Right kidney (tissue), 1 donor: ENCODE measurements around the gene TIMP1.

Experiments used
- DNase-seq: peaks from one replicate; pipeline ENCODE4 v3.0.0-alpha.2; 2016

TIMP1 gene

DNA sequence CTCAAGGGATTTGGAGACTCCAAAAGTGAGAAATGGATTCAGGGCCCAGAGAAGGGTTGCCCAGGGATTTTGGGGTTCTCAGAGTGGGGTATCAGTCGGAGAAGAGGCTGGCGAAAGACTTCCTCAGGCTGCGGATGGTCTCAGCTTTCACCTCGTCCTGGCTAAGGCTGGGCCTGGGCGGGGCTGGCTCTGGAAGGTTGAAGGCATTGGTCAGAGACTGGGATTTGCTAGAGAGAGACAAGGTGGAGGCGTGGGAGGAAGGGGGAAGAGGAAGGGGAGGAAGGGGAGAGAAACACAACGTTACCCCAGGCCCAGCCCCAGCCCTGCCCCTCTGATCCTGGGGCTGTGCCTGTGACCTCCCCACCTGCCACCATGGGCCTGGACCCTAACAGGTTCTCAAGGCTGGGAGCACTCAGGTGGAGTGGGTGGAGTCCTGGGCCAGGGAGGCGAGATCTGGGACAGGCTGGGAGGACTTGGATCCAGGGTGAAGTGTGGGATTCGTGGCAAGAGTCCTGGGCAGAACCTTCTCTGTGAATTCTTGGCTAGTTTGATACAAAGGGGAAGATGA, 9.4 kb upstream of the TIMP1 start:
- no peak for DNase-seq

GRCh38 chrX:47573341-47574075, 8.7 kb upstream of the TIMP1 start:
- peak; percentile 34 for DNase-seq

DNA sequence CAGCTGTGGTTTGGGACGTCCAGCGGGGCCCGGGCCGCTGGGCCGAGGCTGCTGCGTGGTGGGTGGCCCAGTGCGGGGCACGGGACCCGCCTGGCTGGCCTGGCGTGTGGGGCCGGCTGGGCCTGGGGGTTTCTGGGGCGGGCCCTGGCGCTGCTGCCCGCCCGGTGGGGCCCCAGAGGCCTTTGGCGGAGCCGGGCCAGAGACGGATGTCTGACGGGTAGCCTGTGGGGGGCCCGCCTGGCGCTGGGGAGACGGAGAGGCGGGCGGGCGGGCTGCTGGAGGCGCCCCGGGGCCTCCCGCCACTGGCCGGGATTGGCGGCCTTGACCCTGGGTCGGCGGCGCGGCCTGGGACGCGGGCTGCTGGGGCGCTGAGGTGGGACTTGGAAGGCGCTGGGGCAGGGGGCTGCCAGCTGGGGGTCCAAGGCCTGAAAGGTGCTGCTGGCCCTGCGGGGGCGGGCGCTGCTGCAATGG, 8.1 kb upstream of the TIMP1 start:
- DNase-seq: peak; percentile 69

DNA sequence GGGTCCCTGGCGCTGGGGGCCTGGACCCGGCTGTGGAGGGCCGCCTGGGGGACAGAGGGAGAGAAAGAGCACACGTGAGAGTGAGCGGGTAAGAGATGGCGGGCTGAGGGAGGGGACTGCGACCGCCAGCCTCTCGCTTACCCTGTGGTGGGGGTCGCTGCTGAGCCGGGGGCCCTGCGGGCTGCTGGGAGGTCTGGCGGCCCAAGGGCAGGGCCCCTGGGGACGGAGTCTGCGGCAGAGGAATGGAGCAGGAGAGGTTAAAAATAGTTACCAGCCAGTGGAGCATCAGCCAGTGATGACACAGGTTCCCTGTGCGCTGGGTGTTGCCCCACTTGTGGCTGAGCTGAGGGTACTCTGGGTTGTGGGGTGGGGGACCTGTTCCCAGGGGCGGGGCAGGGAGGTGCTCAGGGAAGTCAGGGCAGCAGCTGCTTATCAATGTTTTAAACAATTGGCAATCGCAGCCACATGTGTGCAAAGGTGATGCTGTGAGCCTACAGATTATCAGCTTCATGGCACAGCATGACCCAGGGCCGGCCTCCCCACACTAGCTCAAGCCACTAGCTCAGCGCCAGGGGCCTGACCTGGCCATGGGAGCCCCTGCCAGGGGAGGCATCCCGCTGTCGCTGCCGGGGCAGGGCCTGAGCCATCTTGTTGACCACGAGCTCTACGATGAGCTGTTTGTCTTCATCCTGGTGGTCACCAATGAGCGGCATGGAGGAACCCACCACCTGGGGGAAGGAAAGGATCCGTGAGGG, 7.5 kb upstream of the TIMP1 start:
- no peak for DNase-seq

- no peak for DNase-seq
Measured at GRCh38 chrX:47576021-47576898, 6.0 kb upstream of the TIMP1 start.

DNA sequence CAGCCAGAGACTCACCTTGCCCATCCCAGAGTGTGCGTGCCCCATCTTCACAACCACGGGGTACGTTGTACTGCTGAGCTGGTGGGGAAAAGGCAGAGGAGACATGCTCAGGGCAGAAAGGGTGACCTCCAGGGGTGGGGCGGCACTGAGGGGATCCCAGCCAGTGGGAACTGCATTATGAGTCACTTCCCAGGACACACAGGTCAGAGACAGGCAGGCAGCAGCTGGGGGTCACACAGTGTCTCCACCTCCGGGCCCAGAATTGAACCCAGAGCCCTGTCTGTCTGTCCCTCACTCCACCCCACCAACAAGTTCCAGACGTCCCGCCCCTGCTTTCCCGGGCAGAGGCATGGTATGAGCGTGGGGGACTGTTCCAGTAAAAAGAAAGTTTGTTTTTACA, 4.8 kb upstream of the TIMP1 start:
- DNase-seq: no peak

GRCh38 chrX:47577901-47578300, 4.3 kb upstream of the TIMP1 start:
- DNase-seq: no peak

GRCh38 chrX:47578692-47579091, 3.5 kb upstream of the TIMP1 start:
- no peak for DNase-seq

- DNase-seq: no peak
Measured at GRCh38 chrX:47579537-47579936, 2.7 kb upstream of the TIMP1 start.

GRCh38 chrX:47583240-47583861, 1.1 kb downstream of the TIMP1 start:
- DNase-seq: no peak

- no peak for DNase-seq
Measured at GRCh38 chrX:47584714-47585113, 2.5 kb downstream of the TIMP1 start.

GRCh38 chrX:47585273-47585672, 3.0 kb downstream of the TIMP1 start:
- DNase-seq: no peak

DNA sequence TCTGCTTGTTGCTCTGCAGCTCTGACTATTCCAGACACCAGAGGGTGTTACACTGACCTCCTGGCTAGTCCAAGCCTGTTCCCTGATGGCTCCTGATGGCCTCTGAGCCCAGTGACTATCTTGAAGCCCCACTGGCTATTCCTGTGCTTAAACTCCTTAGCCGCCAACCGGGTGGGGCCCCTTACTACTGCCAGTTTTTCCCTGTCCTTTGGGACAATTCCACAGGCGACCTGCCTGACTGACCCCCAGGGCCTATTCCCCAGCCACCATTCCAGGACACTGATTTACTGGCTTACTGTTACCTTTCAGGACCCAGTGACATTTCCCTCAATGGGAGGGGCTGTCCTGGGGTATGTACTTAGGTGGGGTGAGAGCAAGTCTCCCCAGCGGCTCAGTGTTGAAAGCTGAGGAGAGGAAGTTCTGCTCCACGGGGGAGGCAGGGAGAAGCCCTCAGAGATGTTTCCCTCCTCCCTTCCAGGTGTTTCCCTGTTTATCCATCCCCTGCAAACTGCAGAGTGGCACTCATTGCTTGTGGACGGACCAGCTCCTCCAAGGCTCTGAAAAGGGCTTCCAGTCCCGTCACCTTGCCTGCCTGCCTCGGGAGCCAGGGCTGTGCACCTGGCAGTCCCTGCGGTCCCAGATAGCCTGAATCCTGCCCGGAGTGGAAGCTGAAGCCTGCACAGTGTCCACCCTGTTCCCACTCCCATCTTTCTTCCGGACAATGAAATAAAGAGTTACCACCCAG, 4.0 kb downstream of the TIMP1 start:
- no peak for DNase-seq

DNA sequence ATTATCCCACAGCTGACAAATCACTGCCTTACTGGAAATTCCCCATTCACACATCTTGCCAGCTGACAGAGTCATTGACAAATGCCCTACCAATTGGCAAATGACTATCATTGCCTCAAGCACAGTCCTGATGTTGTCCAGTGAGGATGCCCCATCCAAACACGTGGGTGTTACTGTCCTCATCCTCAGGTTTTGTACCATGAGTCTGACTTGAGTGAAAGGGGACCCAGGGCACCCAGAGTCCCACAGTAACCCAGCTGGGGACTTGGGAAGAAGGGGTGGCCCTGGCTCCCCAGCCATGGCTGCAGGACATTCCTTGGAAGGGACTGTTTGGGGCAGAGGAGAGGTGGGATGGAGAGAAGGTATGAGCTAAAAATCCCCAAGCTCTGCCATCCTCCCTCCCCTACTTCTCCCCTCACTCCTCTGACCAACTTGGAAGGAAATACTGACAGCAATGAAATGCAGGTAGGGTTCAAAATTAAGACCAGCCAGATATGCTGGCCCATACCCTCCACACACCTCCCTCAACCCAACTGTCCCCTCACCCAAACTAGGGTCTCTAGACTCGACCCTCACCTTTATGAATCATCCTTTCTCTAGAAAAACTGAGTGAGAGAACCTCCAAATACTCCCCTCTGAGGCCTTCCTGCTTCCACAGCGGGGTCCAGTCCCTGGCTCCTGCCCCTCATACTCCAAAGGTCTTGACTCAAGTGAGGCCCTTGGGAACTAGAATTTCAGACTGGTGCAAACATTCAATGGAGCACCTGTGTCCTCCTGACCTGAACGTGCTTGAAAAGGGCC, 5.1 kb downstream of the TIMP1 start:
- no peak for DNase-seq

DNA sequence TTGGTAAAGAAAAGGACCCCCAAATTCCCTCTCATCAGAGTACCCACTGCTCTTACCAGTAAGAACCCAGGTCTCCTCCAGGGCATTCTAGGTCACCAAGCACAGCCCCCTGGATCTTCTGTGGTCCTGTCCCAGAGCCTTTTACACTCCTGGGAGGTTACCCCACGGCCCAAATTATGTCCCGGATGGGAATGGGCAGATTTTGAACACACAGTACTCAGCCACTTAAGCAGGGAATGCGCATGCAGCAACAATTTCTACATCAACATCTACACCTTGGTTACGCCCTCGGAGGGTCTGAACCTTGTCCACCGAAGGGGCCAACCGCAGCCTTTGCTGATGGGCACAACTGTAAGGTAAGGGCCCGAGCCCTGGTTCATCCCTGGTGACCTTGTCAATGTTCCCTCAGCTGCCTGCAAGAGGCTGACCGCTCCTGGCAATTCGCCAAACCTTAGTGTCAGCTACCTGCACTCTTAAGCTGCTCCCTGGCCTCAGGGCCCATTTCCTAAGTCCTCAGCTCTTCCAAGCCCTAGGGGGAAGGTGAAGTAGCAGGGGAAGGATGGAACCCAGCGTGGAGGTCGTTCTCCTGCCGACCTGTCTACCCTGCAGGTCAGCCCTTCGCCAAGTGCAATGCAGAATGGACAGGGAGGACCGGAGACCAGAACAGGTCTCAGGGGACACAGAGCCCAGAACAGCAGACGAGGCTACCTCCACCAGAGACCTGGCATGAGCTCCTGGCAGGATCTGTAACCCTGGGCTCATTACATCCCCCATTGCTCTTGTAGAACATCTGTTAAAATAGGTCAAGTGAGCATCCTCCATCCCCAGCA, 5.9 kb downstream of the TIMP1 start:
- DNase-seq: no peak

- DNase-seq: no peak
Measured at GRCh38 chrX:47590984-47591383, 8.7 kb downstream of the TIMP1 start.

DNA sequence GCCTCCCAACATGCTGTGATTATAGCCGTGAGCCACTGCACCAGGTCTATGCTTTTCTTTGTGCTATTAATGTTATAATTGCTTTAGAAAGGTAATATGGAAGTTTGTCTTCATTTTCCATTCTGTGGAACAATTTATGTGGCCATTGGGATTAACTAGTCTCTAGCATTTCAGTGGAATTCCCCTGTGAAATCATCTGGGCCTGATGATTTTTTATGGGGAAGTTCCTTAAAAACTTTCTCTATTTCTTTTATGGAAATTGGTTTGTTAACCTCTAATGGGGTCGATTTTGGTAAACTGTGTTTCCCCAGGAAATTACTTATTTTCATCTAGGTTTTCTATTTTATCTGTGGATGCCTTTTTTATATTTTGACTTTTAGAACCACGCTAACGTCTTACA, 11.3 kb downstream of the TIMP1 start:
- no peak for DNase-seq

GRCh38 chrX:47595716-47596251, 13.5 kb downstream of the TIMP1 start:
- no peak for DNase-seq

GRCh38 chrX:47596256-47596655, 14.0 kb downstream of the TIMP1 start:
- no peak for DNase-seq
